ENCODE results near the gene USP17L26. TPM values are rescaled to one million over a fixed set of nuclear protein-coding genes. Genes with fewer than 3 reads are reported as not detected.
"Not testable (repeated sequence)": the region's sequence is repeated elsewhere in the genome, so short reads cannot be mapped to it uniquely, and the experiment has no call there.

The USP17L26 gene, protein sequence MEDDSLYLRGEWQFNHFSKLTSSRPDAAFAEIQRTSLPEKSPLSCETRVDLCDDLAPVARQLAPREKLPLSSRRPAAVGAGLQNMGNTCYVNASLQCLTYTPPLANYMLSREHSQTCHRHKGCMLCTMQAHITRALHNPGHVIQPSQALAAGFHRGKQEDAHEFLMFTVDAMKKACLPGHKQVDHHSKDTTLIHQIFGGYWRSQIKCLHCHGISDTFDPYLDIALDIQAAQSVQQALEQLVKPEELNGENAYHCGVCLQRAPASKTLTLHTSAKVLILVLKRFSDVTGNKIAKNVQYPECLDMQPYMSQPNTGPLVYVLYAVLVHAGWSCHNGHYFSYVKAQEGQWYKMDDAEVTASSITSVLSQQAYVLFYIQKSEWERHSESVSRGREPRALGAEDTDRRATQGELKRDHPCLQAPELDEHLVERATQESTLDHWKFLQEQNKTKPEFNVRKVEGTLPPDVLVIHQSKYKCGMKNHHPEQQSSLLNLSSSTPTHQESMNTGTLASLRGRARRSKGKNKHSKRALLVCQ
- total RNA-seq (2014; rRNA removed; shearing (Covaris generic)) (not detected in 2 replicates), polyA plus RNA-seq (2016; fragmentation: Nextera tagmentation; extraction: Ambion mirVana) (not detected in 2 replicates)
- long read RNA-seq = 0 reads

DNA sequence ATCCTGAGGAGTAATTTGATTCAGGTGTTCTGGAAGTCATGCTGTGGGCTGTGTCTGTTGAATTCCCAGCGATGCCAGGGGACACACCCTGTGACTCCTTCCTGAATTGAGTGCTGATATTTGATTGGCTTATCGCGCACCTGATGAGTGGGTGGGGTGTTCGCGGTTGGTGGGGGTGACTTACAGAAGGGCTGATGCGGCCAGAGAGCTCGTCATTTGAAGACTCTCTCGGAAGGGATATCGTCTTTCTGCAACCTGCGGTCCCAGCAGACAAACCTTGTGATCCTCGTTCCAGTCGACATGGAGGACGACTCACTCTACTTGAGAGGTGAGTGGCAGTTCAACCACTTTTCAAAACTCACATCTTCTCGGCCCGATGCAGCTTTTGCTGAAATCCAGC is at the start of gene USP17L26:
TSS of gene USP17L26 (plus strand) at position 301 of the 400 bp plus-strand sequence. CDS start at position 301, 0 bp downstream.
- H3K27me3 Mint-ChIP-seq (ENCODE audit: insufficient read depth, low read depth, poor library complexity); H3K9me3 Mint-ChIP-seq; DNase-seq (ENCODE audit: low spot score); H3K9me2 ChIP-seq (ENCODE audit: insufficient read depth); H3K36me3 Mint-ChIP-seq (ENCODE audit: low read depth); H3K79me2 ChIP-seq (replicated peaks; ENCODE audit: insufficient read depth); H3K4me2 ChIP-seq; H3K36me3 ChIP-seq (ENCODE audit: insufficient read depth); H3K4me3 Mint-ChIP-seq; ATAC-seq; H3K4me3 ChIP-seq; H3K4me1 ChIP-seq (ENCODE audit: insufficient read depth); H3K4me1 Mint-ChIP-seq; H3K27me3 ChIP-seq (ENCODE audit: insufficient read depth); H4K20me1 ChIP-seq (replicated peaks; ENCODE audit: insufficient read depth); H3F3A ChIP-seq (replicated peaks; ENCODE audit: low read depth); H3K27ac ChIP-seq (ENCODE audit: low read depth); H2AFZ ChIP-seq; H3K27ac Mint-ChIP-seq: not testable (repeated sequence)

- H3K9me3 Mint-ChIP-seq; H3K36me3 ChIP-seq (ENCODE audit: insufficient read depth); H3K36me3 Mint-ChIP-seq (ENCODE audit: low read depth); DNase-seq (ENCODE audit: low spot score); ATAC-seq; H3K4me2 ChIP-seq; H3F3A ChIP-seq (replicated peaks; ENCODE audit: low read depth); H3K27me3 Mint-ChIP-seq (ENCODE audit: insufficient read depth, low read depth, poor library complexity); H3K4me3 Mint-ChIP-seq; H3K9me2 ChIP-seq (ENCODE audit: insufficient read depth); H3K4me1 Mint-ChIP-seq; H3K27ac Mint-ChIP-seq; H3K27me3 ChIP-seq (ENCODE audit: insufficient read depth); H2AFZ ChIP-seq; H3K4me3 ChIP-seq; H3K4me1 ChIP-seq (ENCODE audit: insufficient read depth); H4K20me1 ChIP-seq (replicated peaks; ENCODE audit: insufficient read depth); H3K79me2 ChIP-seq (replicated peaks; ENCODE audit: insufficient read depth); H3K27ac ChIP-seq (ENCODE audit: low read depth): not testable (repeated sequence)
Measured at GRCh38 chr4:9324191-9324590, 10.3 kb upstream of the USP17L26 start.

- DNase-seq (ENCODE audit: low spot score); H3K4me1 Mint-ChIP-seq; H3K4me2 ChIP-seq; H3K4me3 ChIP-seq; H3K9me3 Mint-ChIP-seq; H3K27me3 ChIP-seq (ENCODE audit: insufficient read depth); H3K4me3 Mint-ChIP-seq; H3K27ac ChIP-seq (ENCODE audit: low read depth); H3K36me3 ChIP-seq (ENCODE audit: insufficient read depth); H3K4me1 ChIP-seq (ENCODE audit: insufficient read depth); H4K20me1 ChIP-seq (replicated peaks; ENCODE audit: insufficient read depth); H3K9me2 ChIP-seq (ENCODE audit: insufficient read depth); ATAC-seq; H2AFZ ChIP-seq; H3K27me3 Mint-ChIP-seq (ENCODE audit: insufficient read depth, low read depth, poor library complexity); H3F3A ChIP-seq (replicated peaks; ENCODE audit: low read depth); H3K79me2 ChIP-seq (replicated peaks; ENCODE audit: insufficient read depth); H3K36me3 Mint-ChIP-seq (ENCODE audit: low read depth); H3K27ac Mint-ChIP-seq: not testable (repeated sequence)
Measured at GRCh38 chr4:9324865-9325264, 9.6 kb upstream of the USP17L26 start, which contains the start of gene USP17L24. USP17L24 (plus strand) TSS chr4:9325165; CDS start chr4:9325165, 0 bp downstream.

DNA sequence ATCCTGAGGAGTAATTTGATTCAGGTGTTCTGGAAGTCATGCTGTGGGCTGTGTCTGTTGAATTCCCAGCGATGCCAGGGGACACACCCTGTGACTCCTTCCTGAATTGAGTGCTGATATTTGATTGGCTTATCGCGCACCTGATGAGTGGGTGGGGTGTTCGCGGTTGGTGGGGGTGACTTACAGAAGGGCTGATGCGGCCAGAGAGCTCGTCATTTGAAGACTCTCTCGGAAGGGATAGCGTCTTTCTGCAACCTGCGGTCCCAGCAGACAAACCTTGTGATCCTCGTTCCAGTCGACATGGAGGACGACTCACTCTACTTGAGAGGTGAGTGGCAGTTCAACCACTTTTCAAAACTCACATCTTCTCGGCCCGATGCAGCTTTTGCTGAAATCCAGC is 4.8 kb upstream of the USP17L26 start, which contains the start of gene USP17L25:
TSS of gene USP17L25 (plus strand) at position 301 of the 400 bp plus-strand sequence. CDS start at position 301, 0 bp downstream.
- H3K27me3 ChIP-seq (ENCODE audit: insufficient read depth); H3K4me3 ChIP-seq; H3K27ac ChIP-seq (ENCODE audit: low read depth); H3K27ac Mint-ChIP-seq; H3K27me3 Mint-ChIP-seq (ENCODE audit: insufficient read depth, low read depth, poor library complexity); H3K79me2 ChIP-seq (replicated peaks; ENCODE audit: insufficient read depth); H3K36me3 ChIP-seq (ENCODE audit: insufficient read depth); H3K4me2 ChIP-seq; H3K9me2 ChIP-seq (ENCODE audit: insufficient read depth); ATAC-seq; H3K4me1 ChIP-seq (ENCODE audit: insufficient read depth); H4K20me1 ChIP-seq (replicated peaks; ENCODE audit: insufficient read depth); H3F3A ChIP-seq (replicated peaks; ENCODE audit: low read depth); H3K4me1 Mint-ChIP-seq; H3K9me3 Mint-ChIP-seq; H3K36me3 Mint-ChIP-seq (ENCODE audit: low read depth); H3K4me3 Mint-ChIP-seq; DNase-seq (ENCODE audit: low spot score); H2AFZ ChIP-seq: not testable (repeated sequence)

- not testable (repeated sequence) for ATAC-seq; H3K4me1 Mint-ChIP-seq; DNase-seq (ENCODE audit: low spot score); H3K9me3 Mint-ChIP-seq; H4K20me1 ChIP-seq (replicated peaks; ENCODE audit: insufficient read depth); H2AFZ ChIP-seq; H3K4me3 ChIP-seq; H3K4me3 Mint-ChIP-seq; H3K27ac Mint-ChIP-seq; H3K27ac ChIP-seq (ENCODE audit: low read depth); H3K27me3 ChIP-seq (ENCODE audit: insufficient read depth); H3K9me2 ChIP-seq (ENCODE audit: insufficient read depth); H3K36me3 Mint-ChIP-seq (ENCODE audit: low read depth); H3K4me1 ChIP-seq (ENCODE audit: insufficient read depth); H3K36me3 ChIP-seq (ENCODE audit: insufficient read depth); H3F3A ChIP-seq (replicated peaks; ENCODE audit: low read depth); H3K4me2 ChIP-seq; H3K27me3 Mint-ChIP-seq (ENCODE audit: insufficient read depth, low read depth, poor library complexity); H3K79me2 ChIP-seq (replicated peaks; ENCODE audit: insufficient read depth)
Measured at GRCh38 chr4:9339103-9339502, 4.6 kb downstream of the USP17L26 start, which contains the start of gene USP17L5. USP17L5 (plus strand) TSS chr4:9339403; CDS start chr4:9339403, 0 bp downstream.

DNA sequence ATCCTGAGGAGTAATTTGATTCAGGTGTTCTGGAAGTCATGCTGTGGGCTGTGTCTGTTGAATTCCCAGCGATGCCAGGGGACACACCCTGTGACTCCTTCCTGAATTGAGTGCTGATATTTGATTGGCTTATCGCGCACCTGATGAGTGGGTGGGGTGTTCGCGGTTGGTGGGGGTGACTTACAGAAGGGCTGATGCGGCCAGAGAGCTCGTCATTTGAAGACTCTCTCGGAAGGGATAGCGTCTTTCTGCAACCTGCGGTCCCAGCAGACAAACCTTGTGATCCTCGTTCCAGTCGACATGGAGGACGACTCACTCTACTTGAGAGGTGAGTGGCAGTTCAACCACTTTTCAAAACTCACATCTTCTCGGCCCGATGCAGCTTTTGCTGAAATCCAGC is 9.4 kb downstream of the USP17L26 start, which contains the start of gene USP17L27:
TSS of gene USP17L27 (plus strand) at position 301 of the 400 bp plus-strand sequence. CDS start at position 301, 0 bp downstream.
- H3K79me2 ChIP-seq (replicated peaks; ENCODE audit: insufficient read depth); H3K36me3 ChIP-seq (ENCODE audit: insufficient read depth); H4K20me1 ChIP-seq (replicated peaks; ENCODE audit: insufficient read depth); H3K9me2 ChIP-seq (ENCODE audit: insufficient read depth); H3F3A ChIP-seq (replicated peaks; ENCODE audit: low read depth); ATAC-seq; H3K27ac Mint-ChIP-seq; H2AFZ ChIP-seq; H3K4me1 Mint-ChIP-seq; H3K4me2 ChIP-seq; H3K9me3 Mint-ChIP-seq; DNase-seq (ENCODE audit: low spot score); H3K4me1 ChIP-seq (ENCODE audit: insufficient read depth); H3K27me3 Mint-ChIP-seq (ENCODE audit: insufficient read depth, low read depth, poor library complexity); H3K4me3 Mint-ChIP-seq; H3K4me3 ChIP-seq; H3K27ac ChIP-seq (ENCODE audit: low read depth); H3K27me3 ChIP-seq (ENCODE audit: insufficient read depth); H3K36me3 Mint-ChIP-seq (ENCODE audit: low read depth): not testable (repeated sequence)

Data from GM23338 (cell line).